Hepatocyte (in vitro differentiated cells): ENCODE results near the gene AKAP12. TPM values are rescaled to one million over a fixed set of nuclear protein-coding genes. Genes with fewer than 3 reads are reported as not detected.

Experiments used
- DNase-seq: peaks from one replicate; pipeline ENCODE4 v3.0.0-alpha.2; 2016; ENCODE audit warnings: low spot score
- H2AFZ ChIP-seq: fragments of 200-600 bp; sonication (generic); 2 replicates; pipeline ENCODE4 v1.6.0; 2016; ENCODE audit warnings: antibody characterized with exemption, mild to moderate bottlenecking
- H3K27ac ChIP-seq: fragments of 200-600 bp; sonication (generic); 2 replicates; pipeline ENCODE4 v1.5.1; 2016; ENCODE audit warnings: mild to moderate bottlenecking
- H3K27me3 ChIP-seq: fragments of 200-600 bp; sonication (generic); 2 replicates; pipeline ENCODE4 v1.6.1; 2016
- H3K36me3 ChIP-seq: fragments of 200-600 bp; sonication (generic); replicated peaks from 2 replicates; pipeline ENCODE4 v1.5.1; 2016; ENCODE audit warnings: low read depth; ENCODE audit not compliant: insufficient read depth
- H3K4me1 ChIP-seq: fragments of 200-600 bp; sonication (generic); 2 replicates; pipeline ENCODE4 v1.5.1; 2016; ENCODE audit warnings: mild to moderate bottlenecking, moderate library complexity; ENCODE audit not compliant: insufficient read depth
- H3K4me2 ChIP-seq: fragments of 200-600 bp; sonication (generic); 2 replicates; pipeline ENCODE4 v1.6.0; 2016
- H3K4me3 ChIP-seq: fragments of 200-600 bp; sonication (generic); 2 replicates; pipeline ENCODE4 v1.5.1; 2016; ENCODE audit warnings: mild to moderate bottlenecking
- H3K79me2 ChIP-seq: fragments of 200-600 bp; sonication (generic); 2 replicates; pipeline ENCODE4 v1.6.0; 2017; ENCODE audit warnings: mild to moderate bottlenecking
- H3K9me2 ChIP-seq: fragments of 200-600 bp; sonication (generic); replicated peaks from 2 replicates; pipeline ENCODE4 v1.6.0; 2017; ENCODE audit warnings: mild to moderate bottlenecking; ENCODE audit not compliant: insufficient read depth
- H3K9me3 ChIP-seq: fragments of 200-600 bp; sonication (generic); 2 replicates; pipeline ENCODE4 v1.5.1; 2016; ENCODE audit warnings: low read depth, mild to moderate bottlenecking
- H4K20me1 ChIP-seq: fragments of 200-600 bp; sonication (generic); 2 replicates; pipeline ENCODE4 v1.6.0; 2016; ENCODE audit warnings: mild to moderate bottlenecking; ENCODE audit not compliant: insufficient read depth, poor library complexity, severe bottlenecking
- CTCF ChIP-seq: fragments of 200-600 bp; sonication (generic); IDR thresholded peaks from 2 replicates; pipeline ENCODE4 v1.5.1; 2016; ENCODE audit warnings: antibody characterized with exemption, mild to moderate bottlenecking; ENCODE audit not compliant: poor library complexity
- EZH2 ChIP-seq: fragments of 200-600 bp; sonication (generic); IDR thresholded peaks from 2 replicates; pipeline ENCODE4 v1.6.1; 2016; ENCODE audit warnings: antibody characterized with exemption, mild to moderate bottlenecking, borderline replicate concordance
- EZH2phosphoT487 ChIP-seq: fragments of 200-600 bp; sonication (generic); IDR thresholded peaks from one replicate; pipeline ENCODE4 v1.6.1; 2018; ENCODE audit warnings: antibody characterized with exemption, mild to moderate bottlenecking, low read depth, moderate library complexity; ENCODE audit not compliant: unreplicated experiment, severe bottlenecking
- WGBS: methylation state at CpG from one replicate; pipeline ENCODE4 v1.1.6; 2016; ENCODE audit warnings: low lambda C conversion rate; ENCODE audit errors: missing lambda C conversion rate; 5-methylcytosine and 5-hydroxymethylcytosine counted together
- polyA plus RNA-seq: library from polyadenylated mRNA; unstranded; fragments of >200 nt; fragmentation: Nextera tagmentation; extraction: Ambion mirVana; gene quantifications from 2 replicates; pipeline ENCODE4 v1.2.1, GENCODE V29; 2016
- total RNA-seq: library from RNA; depleted of rRNA; stranded (reverse); fragments of >200 nt; gene quantifications from 2 replicates; pipeline ENCODE4 v1.2.3, GENCODE V29; 2014

AKAP12 gene
- total and polyA plus RNA-seq, 2 experiments from 2014 or later = 32.1 to 46.2 TPM

- H3K9me3 ChIP-seq = no peaks in the 10 kb centered on the region
- no peaks in the 10 kb centered on the region for H4K20me1 ChIP-seq
- no peak overlapping the region for H2AFZ ChIP-seq
- DNase-seq = no peak
- no peak for TF ChIP-seq CTCF
- no peak for TF ChIP-seq EZH2phosphoT487
- TF ChIP-seq EZH2 = no peak
- 87% methylated on average over 4 of the region's 4 CpGs for WGBS
- H3K4me3 ChIP-seq = no peak overlapping the region
- H3K4me1 ChIP-seq = no peaks in the 10 kb centered on the region
- H3K27ac ChIP-seq = no peak overlapping the region
- no peaks in the 10 kb centered on the region for H3K9me2 ChIP-seq
- H3K4me2 ChIP-seq = no peak overlapping the region
- no peaks in the 10 kb centered on the region for H3K79me2 ChIP-seq
- H3K36me3 ChIP-seq = no peaks in the 10 kb centered on the region
- H3K27me3 ChIP-seq = no peaks in the 10 kb centered on the region
Observed at GRCh38 chr6:151260205-151260604, 20.4 kb downstream of the AKAP12 start.

GRCh38 chr6:151263035-151263434, 23.3 kb downstream of the AKAP12 start:
- no peak for TF ChIP-seq EZH2phosphoT487
- Histone ChIP-seq H3K27me3 (no peaks in the 10 kb centered on the region), H2AFZ (no peak overlapping the region), H3K27ac (no peak overlapping the region), H3K4me2 (no peak overlapping the region), H3K79me2 (no peaks in the 10 kb centered on the region), H3K9me3 (no peaks in the 10 kb centered on the region), H4K20me1 (no peaks in the 10 kb centered on the region), H3K36me3 (no peaks in the 10 kb centered on the region), H3K9me2 (no peaks in the 10 kb centered on the region), H3K4me1 (no peaks in the 10 kb centered on the region), H3K4me3 (no peak overlapping the region)
- no peak for DNase-seq
- 82% methylated on average over 1 of the region's 1 CpG for WGBS

GRCh38 chr6:151263967-151264366, 24.2 kb downstream of the AKAP12 start:
- H3K9me3 ChIP-seq = no peaks in the 10 kb centered on the region
- no peak overlapping the region for H2AFZ ChIP-seq
- H3K4me3 ChIP-seq = no peak overlapping the region
- H3K4me2 ChIP-seq = no peak overlapping the region
- no peaks in the 10 kb centered on the region for H3K79me2 ChIP-seq
- no peaks in the 10 kb centered on the region for H3K9me2 ChIP-seq
- H4K20me1 ChIP-seq = no peaks in the 10 kb centered on the region
- no peak for DNase-seq
- H3K36me3 ChIP-seq = no peaks in the 10 kb centered on the region
- H3K4me1 ChIP-seq = no peaks in the 10 kb centered on the region
- TF ChIP-seq CTCF = no peak
- TF ChIP-seq EZH2phosphoT487 = no peak
- TF ChIP-seq EZH2 = no peak
- no peaks in the 10 kb centered on the region for H3K27me3 ChIP-seq
- H3K27ac ChIP-seq = no peak overlapping the region
- WGBS = 89% methylated on average over 3 of the region's 3 CpGs

GRCh38 chr6:151265282-151265681, 25.5 kb downstream of the AKAP12 start:
- Histone ChIP-seq H4K20me1 (no peaks in the 10 kb centered on the region), H2AFZ (no peak overlapping the region), H3K4me1 (no peaks in the 10 kb centered on the region), H3K36me3 (no peaks in the 10 kb centered on the region), H3K27me3 (no peaks in the 10 kb centered on the region), H3K27ac (no peak overlapping the region), H3K4me2 (no peak overlapping the region), H3K4me3 (no peak overlapping the region), H3K79me2 (no peaks in the 10 kb centered on the region), H3K9me3 (no peaks in the 10 kb centered on the region), H3K9me2 (no peaks in the 10 kb centered on the region)
- no peak for DNase-seq
- TF ChIP-seq EZH2phosphoT487 (no peak), EZH2 (no peak), CTCF (no peak)
